ENCODE data around the gene CYCS. TPM values are rescaled to one million over a fixed set of nuclear protein-coding genes. Genes with fewer than 3 reads are reported as not detected.

Gene CYCS
- total RNA-seq, 1 experiment from 2014 or later = 224 TPM

GRCh38 chr7:25169683-25170082, 44.6 kb upstream of the CYCS start (continued):
- TF ChIP-seq, protein P1, sequence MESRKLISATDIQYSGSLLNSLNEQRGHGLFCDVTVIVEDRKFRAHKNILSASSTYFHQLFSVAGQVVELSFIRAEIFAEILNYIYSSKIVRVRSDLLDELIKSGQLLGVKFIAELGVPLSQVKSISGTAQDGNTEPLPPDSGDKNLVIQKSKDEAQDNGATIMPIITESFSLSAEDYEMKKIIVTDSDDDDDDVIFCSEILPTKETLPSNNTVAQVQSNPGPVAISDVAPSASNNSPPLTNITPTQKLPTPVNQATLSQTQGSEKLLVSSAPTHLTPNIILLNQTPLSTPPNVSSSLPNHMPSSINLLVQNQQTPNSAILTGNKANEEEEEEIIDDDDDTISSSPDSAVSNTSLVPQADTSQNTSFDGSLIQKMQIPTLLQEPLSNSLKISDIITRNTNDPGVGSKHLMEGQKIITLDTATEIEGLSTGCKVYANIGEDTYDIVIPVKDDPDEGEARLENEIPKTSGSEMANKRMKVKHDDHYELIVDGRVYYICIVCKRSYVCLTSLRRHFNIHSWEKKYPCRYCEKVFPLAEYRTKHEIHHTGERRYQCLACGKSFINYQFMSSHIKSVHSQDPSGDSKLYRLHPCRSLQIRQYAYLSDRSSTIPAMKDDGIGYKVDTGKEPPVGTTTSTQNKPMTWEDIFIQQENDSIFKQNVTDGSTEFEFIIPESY (IDR thresholded peaks at IDR 0.05; ENCODE audit: extremely low read depth, insufficient replicate concordance, low read length) = no peak
- no peak for TF ChIP-seq SIN3A (IDR thresholded peaks at IDR 0.05; ENCODE audit: low read depth)
- TF ChIP-seq POLR2AphosphoS5 (IDR thresholded peaks at IDR 0.05; ENCODE audit: low read depth, low read length) = no peak
- TF ChIP-seq POLR2A (IDR thresholded peaks at IDR 0.05; ENCODE audit: borderline replicate concordance, extremely low read depth, insufficient read depth, insufficient read length) = no peak
- TF ChIP-seq TCF7L2 (IDR thresholded peaks at IDR 0.05; ENCODE audit: borderline replicate concordance, extremely low read depth, insufficient read depth, insufficient read length) = no peak

GRCh38 chr7:25168145-25168544, 43.1 kb upstream of the CYCS start:
- CTCF ChIA-PET = no interaction called here
- Histone ChIP-seq H3K4me1 (ENCODE audit: control insufficient read depth in 1 of 2, insufficient read depth in 2 of 2, low read length in 2 of 2) (no peaks in the 10 kb centered on the region), H3K27me3 (ENCODE audit: insufficient read depth, low read length) (no peaks in the 10 kb centered on the region), H3K9me2 (ENCODE audit: insufficient read depth) (no peaks in the 10 kb centered on the region), H4K20me1 (ENCODE audit: insufficient read depth) (no peaks in the 10 kb centered on the region), H3K36me3 (ENCODE audit: control insufficient read depth in 1 of 2, insufficient read depth in 2 of 2, low read length in 2 of 2) (no peaks in the 10 kb centered on the region), H2AFZ (ENCODE audit: low read depth, low read length, poor library complexity, severe bottlenecking) (no peak overlapping the region), H3K9ac (ENCODE audit: low read length) (no peak overlapping the region), H3K27ac (ENCODE audit: low read depth, low read length) (no peak overlapping the region), H3K79me2 (ENCODE audit: insufficient read depth, low read length) (no peaks in the 10 kb centered on the region), H3K9me3 (ENCODE audit: control insufficient read depth in 1 of 2, insufficient read depth in 1 of 2, low read depth in 1 of 2, low read length in 2 of 2) (no peaks in the 10 kb centered on the region), H3K4me2 (ENCODE audit: low read length) (no peak overlapping the region), H3K4me3 (replicated peaks in 1 of 2; ENCODE audit: low read depth in 1 of 2, low read length in 2 of 2) (no peak overlapping the region)
- no TSS peak for BruUV-seq (replicated peaks)
- no peak for DNase-seq (ENCODE audit: low read depth, low spot score)
- TF ChIP-seq MAX (IDR thresholded peaks at IDR 0.05) (no peak), SP1 (IDR thresholded peaks at IDR 0.05; ENCODE audit: low read depth) (no peak), EZH2 (IDR thresholded peaks at IDR 0.05) (no peak)
- POLR2A ChIA-PET = no interaction called here
- intact Hi-C loops (cut with micrococcal nuclease) = no loop called here
- RAD21 ChIA-PET (ENCODE audit: low non-redundant PET in 1 of 2, low total read pairs in 2 of 2, uncharacterized antibody in 2 of 2, unreplicated experiment in 2 of 2) = no interaction called here
- ATAC-seq = no peak
